PFSK-1 (cell line): ENCODE data around the gene PSMA6.

Source experiments
- POLR2AphosphoS5 ChIP-seq: IDR thresholded peaks from 2 replicates; pipeline ENCODE4 v1.6.1; 2012; ENCODE audit warnings: low read depth, mild to moderate bottlenecking, control low read depth, low read length, moderate library complexity
- SIN3A ChIP-seq: IDR thresholded peaks from 2 replicates; pipeline ENCODE4 v1.6.1; 2012; ENCODE audit warnings: mild to moderate bottlenecking, low read length, moderate library complexity, borderline replicate concordance; ENCODE audit not compliant: insufficient read depth
- TAF1 ChIP-seq: IDR thresholded peaks from 2 replicates; pipeline ENCODE4 v1.6.1; 2012; ENCODE audit warnings: low read length, control low read depth, borderline replicate concordance; ENCODE audit not compliant: insufficient read depth

DNA sequence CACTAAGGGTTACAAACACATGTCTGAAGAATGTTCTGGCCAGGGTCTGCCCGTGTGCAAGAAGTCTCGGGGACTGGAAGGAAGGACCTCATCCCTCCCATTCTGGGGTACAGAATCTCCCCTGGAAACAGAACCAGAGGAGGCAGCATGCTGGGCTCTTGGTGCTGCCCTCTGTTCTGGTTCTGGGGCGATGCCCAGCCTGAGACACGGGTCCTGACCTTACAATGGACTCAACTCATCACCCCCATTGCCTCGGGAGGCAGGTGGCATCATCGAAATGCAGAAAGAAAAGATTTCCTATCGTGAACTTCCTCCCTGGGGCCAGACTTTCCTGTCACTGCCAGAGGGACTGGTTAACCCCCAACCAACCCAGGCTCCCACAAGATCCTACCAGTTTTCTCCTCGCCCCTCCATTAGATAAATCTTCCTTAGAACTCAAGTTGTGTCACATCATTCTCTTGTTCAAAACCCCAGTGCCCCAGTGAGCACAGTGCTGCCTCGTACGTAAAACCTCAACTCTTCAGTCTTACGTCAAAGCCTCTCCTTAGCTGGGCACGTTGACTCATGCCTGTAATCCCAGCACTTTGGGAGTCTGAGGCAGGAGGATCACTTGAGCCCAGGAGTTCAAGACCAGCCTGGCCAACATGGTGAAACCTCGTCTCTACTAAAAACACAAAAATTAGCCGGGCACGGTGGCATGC is 52.1 kb downstream of the PSMA6 start:
- no peak for TF ChIP-seq TAF1
- TF ChIP-seq SIN3A = no peak
- no peak for TF ChIP-seq POLR2AphosphoS5
